ENCODE data around the gene PRCC.

The PRCC gene

GRCh38 chr1:156809711-156810366 lies 42.5 kb downstream of the PRCC start:
- Histone ChIP-seq H3K9me3 (ENCODE audit: control insufficient read depth, insufficient read depth, low read depth, low read length) (no peaks in the 10 kb centered on the region), H3K36me3 (ENCODE audit: control insufficient read depth, insufficient read depth, low read length) (no peaks in the 10 kb centered on the region), H3K4me3 (ENCODE audit: low read depth, low read length) (no peak overlapping the region), H3K4me1 (ENCODE audit: control insufficient read depth, insufficient read depth, low read length) (peaks cover 16% of the 10 kb centered on the region), H3K27me3 (ENCODE audit: control insufficient read depth, insufficient read depth, low read length) (peaks cover 31% of the 10 kb centered on the region), H3K9ac (ENCODE audit: low read length) (no peak overlapping the region), H3K27ac (ENCODE audit: low read depth, low read length) (no peak overlapping the region)

- no peak overlapping the region for H3K9ac ChIP-seq (ENCODE audit: low read length)
- H3K27me3 ChIP-seq (ENCODE audit: control insufficient read depth, insufficient read depth, low read length) = peaks cover 44% of the 10 kb centered on the region
- no peak overlapping the region for H3K27ac ChIP-seq (ENCODE audit: low read depth, low read length)
- peaks cover 27% of the 10 kb centered on the region for H3K4me1 ChIP-seq (ENCODE audit: control insufficient read depth, insufficient read depth, low read length)
- H3K9me3 ChIP-seq (ENCODE audit: control insufficient read depth, insufficient read depth, low read depth, low read length) = no peaks in the 10 kb centered on the region
- H3K4me3 ChIP-seq (ENCODE audit: low read depth, low read length) = no peak overlapping the region
- no peaks in the 10 kb centered on the region for H3K36me3 ChIP-seq (ENCODE audit: control insufficient read depth, insufficient read depth, low read length)
Measured at GRCh38 chr1:156811168-156811567, 43.8 kb downstream of the PRCC start.

- H3K27me3 ChIP-seq (ENCODE audit: control insufficient read depth, insufficient read depth, low read length) = peaks cover 50% of the 10 kb centered on the region
- H3K9me3 ChIP-seq (ENCODE audit: control insufficient read depth, insufficient read depth, low read depth, low read length) = no peaks in the 10 kb centered on the region
- no peak overlapping the region for H3K27ac ChIP-seq (ENCODE audit: low read depth, low read length)
- no peaks in the 10 kb centered on the region for H3K36me3 ChIP-seq (ENCODE audit: control insufficient read depth, insufficient read depth, low read length)
- H3K4me1 ChIP-seq (ENCODE audit: control insufficient read depth, insufficient read depth, low read length) = peaks cover 36% of the 10 kb centered on the region
- no peak overlapping the region for H3K4me3 ChIP-seq (ENCODE audit: low read depth, low read length)
- H3K9ac ChIP-seq (ENCODE audit: low read length) = no peak overlapping the region
Measured at GRCh38 chr1:156812293-156812990, 45.1 kb downstream of the PRCC start.

- Histone ChIP-seq H3K9me3 (ENCODE audit: control insufficient read depth, insufficient read depth, low read depth, low read length) (no peaks in the 10 kb centered on the region), H3K27ac (ENCODE audit: low read depth, low read length) (no peak overlapping the region), H3K4me1 (ENCODE audit: control insufficient read depth, insufficient read depth, low read length) (peaks cover 36% of the 10 kb centered on the region), H3K4me3 (ENCODE audit: low read depth, low read length) (peak overlapping the region; percentile 54), H3K36me3 (ENCODE audit: control insufficient read depth, insufficient read depth, low read length) (no peaks in the 10 kb centered on the region), H3K27me3 (ENCODE audit: control insufficient read depth, insufficient read depth, low read length) (peaks cover 50% of the 10 kb centered on the region), H3K9ac (ENCODE audit: low read length) (peak overlapping the region; percentile 54)
Measured at GRCh38 chr1:156813298-156813697, 46.0 kb downstream of the PRCC start.

GRCh38 chr1:156813750-156814570 lies 46.6 kb downstream of the PRCC start:
- peaks cover 36% of the 10 kb centered on the region for H3K4me1 ChIP-seq (ENCODE audit: control insufficient read depth, insufficient read depth, low read length)
- H3K9ac ChIP-seq (ENCODE audit: low read length) = peak overlapping the region; percentile 54
- H3K27ac ChIP-seq (ENCODE audit: low read depth, low read length) = no peak overlapping the region

GRCh38 chr1:156814571-156815260 lies 47.4 kb downstream of the PRCC start:
- H3K27ac ChIP-seq (ENCODE audit: low read depth, low read length) = no peak overlapping the region
- H3K9me3 ChIP-seq (ENCODE audit: control insufficient read depth, insufficient read depth, low read depth, low read length) = no peaks in the 10 kb centered on the region
- peak overlapping the region; percentile 54; the same call in 1 of the 2 replicates for H3K4me3 ChIP-seq (ENCODE audit: low read depth, low read length)
- H3K27me3 ChIP-seq (ENCODE audit: control insufficient read depth, insufficient read depth, low read length) = peaks cover 50% of the 10 kb centered on the region
- peaks cover 36% of the 10 kb centered on the region for H3K4me1 ChIP-seq (ENCODE audit: control insufficient read depth, insufficient read depth, low read length)
- H3K9ac ChIP-seq (ENCODE audit: low read length) = peak overlapping the region; percentile 47
- H3K36me3 ChIP-seq (ENCODE audit: control insufficient read depth, insufficient read depth, low read length) = no peaks in the 10 kb centered on the region

More at GRCh38 chr1:156813750-156814570, 46.6 kb downstream of the PRCC start:
- Histone ChIP-seq H3K4me3 (ENCODE audit: low read depth, low read length) (peak overlapping the region; percentile 54), H3K36me3 (ENCODE audit: control insufficient read depth, insufficient read depth, low read length) (no peaks in the 10 kb centered on the region), H3K9me3 (ENCODE audit: control insufficient read depth, insufficient read depth, low read depth, low read length) (no peaks in the 10 kb centered on the region), H3K27me3 (ENCODE audit: control insufficient read depth, insufficient read depth, low read length) (peaks cover 50% of the 10 kb centered on the region)

- H3K27ac ChIP-seq (ENCODE audit: low read depth, low read length) = no peak overlapping the region
- H3K9ac ChIP-seq (ENCODE audit: low read length) = peak overlapping the region; percentile 13
Measured at GRCh38 chr1:156815307-156815826, 48.0 kb downstream of the PRCC start.

GRCh38 chr1:156815961-156816422 lies 48.7 kb downstream of the PRCC start:
- H3K4me3 ChIP-seq (ENCODE audit: low read depth, low read length) = no peak overlapping the region
- H3K9ac ChIP-seq (ENCODE audit: low read length) = no peak overlapping the region

More at GRCh38 chr1:156815307-156815826, 48.0 kb downstream of the PRCC start:
- Histone ChIP-seq H3K4me1 (ENCODE audit: control insufficient read depth, insufficient read depth, low read length) (peaks cover 36% of the 10 kb centered on the region), H3K27me3 (ENCODE audit: control insufficient read depth, insufficient read depth, low read length) (peaks cover 50% of the 10 kb centered on the region), H3K4me3 (ENCODE audit: low read depth, low read length) (no peak overlapping the region), H3K36me3 (ENCODE audit: control insufficient read depth, insufficient read depth, low read length) (no peaks in the 10 kb centered on the region), H3K9me3 (ENCODE audit: control insufficient read depth, insufficient read depth, low read depth, low read length) (no peaks in the 10 kb centered on the region)

GRCh38 chr1:156816561-156817328 lies 49.4 kb downstream of the PRCC start, which contains the start of gene SH2D2A:
Gene SH2D2A (minus strand): TSS chr1:156816848. CDS start chr1:156816708, 140 bp downstream.
- Histone ChIP-seq H3K36me3 (ENCODE audit: control insufficient read depth, insufficient read depth, low read length) (no peaks in the 10 kb centered on the region), H3K4me1 (ENCODE audit: control insufficient read depth, insufficient read depth, low read length) (peaks cover 36% of the 10 kb centered on the region), H3K27me3 (ENCODE audit: control insufficient read depth, insufficient read depth, low read length) (peaks cover 54% of the 10 kb centered on the region), H3K27ac (ENCODE audit: low read depth, low read length) (no peak within 1 kb of the TSS), H3K4me3 (ENCODE audit: low read depth, low read length) (no peak within 1 kb of the TSS), H3K9me3 (ENCODE audit: control insufficient read depth, insufficient read depth, low read depth, low read length) (no peaks in the 10 kb centered on the region), H3K9ac (ENCODE audit: low read length) (peak within 1 kb of the TSS; percentile 13)

More at GRCh38 chr1:156815961-156816422, 48.7 kb downstream of the PRCC start:
- Histone ChIP-seq H3K27me3 (ENCODE audit: control insufficient read depth, insufficient read depth, low read length) (peaks cover 50% of the 10 kb centered on the region), H3K36me3 (ENCODE audit: control insufficient read depth, insufficient read depth, low read length) (no peaks in the 10 kb centered on the region), H3K27ac (ENCODE audit: low read depth, low read length) (no peak overlapping the region), H3K4me1 (ENCODE audit: control insufficient read depth, insufficient read depth, low read length) (peaks cover 36% of the 10 kb centered on the region), H3K9me3 (ENCODE audit: control insufficient read depth, insufficient read depth, low read depth, low read length) (no peaks in the 10 kb centered on the region)
